ENCODE measurements around the gene CNNM3. TPM values are rescaled to one million over a fixed set of nuclear protein-coding genes. Genes with fewer than 3 reads are reported as not detected.

The CNNM3 gene
- 15.1 TPM for polyA plus RNA-seq (2013, experiment 1 of 2)
- 13.8 TPM for polyA plus RNA-seq (2013, experiment 2 of 2)

DNA sequence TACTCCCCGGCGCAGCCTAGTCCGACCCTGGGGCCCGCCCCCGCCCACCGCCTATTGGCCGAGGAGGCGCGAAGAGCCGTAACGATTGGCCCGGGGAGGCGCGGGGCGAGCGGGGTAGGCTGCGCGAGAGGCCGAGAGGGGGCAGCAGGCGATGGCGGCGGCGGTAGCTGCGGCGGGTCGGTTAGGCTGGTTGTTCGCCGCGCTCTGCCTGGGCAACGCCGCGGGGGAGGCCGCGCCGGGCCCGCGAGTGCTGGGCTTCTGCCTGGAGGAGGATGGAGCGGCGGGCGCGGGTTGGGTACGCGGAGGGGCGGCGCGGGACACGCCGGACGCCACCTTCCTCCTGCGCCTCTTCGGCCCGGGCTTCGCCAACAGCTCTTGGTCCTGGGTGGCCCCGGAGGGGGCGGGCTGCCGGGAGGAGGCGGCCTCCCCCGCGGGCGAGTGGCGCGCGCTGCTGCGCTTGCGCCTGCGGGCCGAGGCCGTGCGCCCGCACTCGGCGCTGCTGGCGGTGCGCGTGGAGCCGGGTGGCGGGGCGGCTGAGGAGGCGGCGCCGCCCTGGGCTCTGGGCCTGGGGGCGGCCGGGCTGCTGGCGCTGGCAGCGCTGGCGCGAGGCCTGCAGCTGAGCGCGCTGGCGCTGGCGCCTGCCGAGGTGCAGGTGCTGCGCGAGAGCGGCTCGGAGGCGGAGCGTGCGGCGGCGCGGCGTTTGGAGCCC lies at the start of gene CNNM3:
CNNM3 (plus strand) TSS at position 142 of the 709 bp plus-strand sequence; CDS start at position 152, 10 bp downstream.
- Histone ChIP-seq H3K9ac (ENCODE audit: low read depth, low read length) (peak within 1 kb of the TSS; percentile 81), H3K27ac (ENCODE audit: low read depth, low read length) (peak within 1 kb of the TSS; percentile 84), H3K27me3 (ENCODE audit: insufficient read depth, low read length) (no peaks in the 10 kb centered on the region; the same call in 1 of the 2 replicates), H3K9me3 (ENCODE audit: insufficient read depth, low read depth, low read length) (no peaks in the 10 kb centered on the region), H3K36me3 (ENCODE audit: insufficient read depth, low read length) (peaks cover 18% of the 10 kb centered on the region), H3K4me1 (ENCODE audit: insufficient read depth, low read length) (peaks cover 17% of the 10 kb centered on the region; the same call in 1 of the 2 replicates), H3K4me3 (ENCODE audit: low read length) (peak within 1 kb of the TSS; percentile 64)
- under 1% methylated on average over 103 of the region's 103 CpGs for WGBS

- Histone ChIP-seq H3K4me1 (ENCODE audit: insufficient read depth, low read length) (peaks cover 18% of the 10 kb centered on the region), H3K9ac (ENCODE audit: low read depth, low read length) (no peak overlapping the region), H3K9me3 (ENCODE audit: insufficient read depth, low read depth, low read length) (no peaks in the 10 kb centered on the region), H3K4me3 (ENCODE audit: low read length) (no peak overlapping the region), H3K27ac (ENCODE audit: low read depth, low read length) (no peak overlapping the region), H3K27me3 (ENCODE audit: insufficient read depth, low read length) (no peaks in the 10 kb centered on the region), H3K36me3 (ENCODE audit: insufficient read depth, low read length) (no peaks in the 10 kb centered on the region)
- 92% methylated on average over 9 of the region's 9 CpGs for WGBS
Measured at GRCh38 chr2:96767135-96767871, 48.8 kb upstream of the CNNM3 start.

GRCh38 chr2:96768083-96768561 lies 47.9 kb upstream of the CNNM3 start:
- WGBS, result 89% methylated on average over 8 of the region's 8 CpGs
- Histone ChIP-seq H3K4me1 (ENCODE audit: insufficient read depth, low read length) (peaks cover 14% of the 10 kb centered on the region), H3K36me3 (ENCODE audit: insufficient read depth, low read length) (no peaks in the 10 kb centered on the region), H3K27me3 (ENCODE audit: insufficient read depth, low read length) (no peaks in the 10 kb centered on the region), H3K9me3 (ENCODE audit: insufficient read depth, low read depth, low read length) (no peaks in the 10 kb centered on the region), H3K4me3 (ENCODE audit: low read length) (no peak overlapping the region), H3K27ac (ENCODE audit: low read depth, low read length) (no peak overlapping the region), H3K9ac (ENCODE audit: low read depth, low read length) (no peak overlapping the region)

DNA sequence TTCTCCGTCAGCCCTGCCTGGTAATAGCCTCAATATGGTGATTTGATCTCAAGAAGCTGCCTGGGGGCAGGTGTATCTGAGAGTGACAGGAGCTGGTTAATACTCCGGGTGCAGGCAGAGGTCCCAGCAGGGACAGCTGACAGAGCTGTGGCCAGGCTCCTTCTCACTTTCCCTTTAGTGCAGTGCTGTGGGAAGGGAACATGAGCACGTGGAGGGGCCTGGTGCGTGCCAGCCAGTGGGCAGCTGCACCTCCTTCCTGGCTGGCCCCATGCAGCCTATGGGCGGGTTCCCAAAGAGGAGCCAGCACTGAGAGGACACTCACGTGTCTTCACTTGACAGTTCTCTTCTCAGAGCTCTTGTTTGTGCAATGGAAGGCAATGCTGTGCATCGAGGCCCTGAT lies 46.3 kb upstream of the CNNM3 start:
- Histone ChIP-seq H3K9me3 (ENCODE audit: insufficient read depth, low read depth, low read length) (no peaks in the 10 kb centered on the region), H3K4me1 (ENCODE audit: insufficient read depth, low read length) (no peaks in the 10 kb centered on the region), H3K9ac (ENCODE audit: low read depth, low read length) (no peak overlapping the region), H3K4me3 (ENCODE audit: low read length) (no peak overlapping the region), H3K27ac (ENCODE audit: low read depth, low read length) (no peak overlapping the region), H3K27me3 (ENCODE audit: insufficient read depth, low read length) (no peaks in the 10 kb centered on the region), H3K36me3 (ENCODE audit: insufficient read depth, low read length) (no peaks in the 10 kb centered on the region)
- WGBS, result 87% methylated on average over 7 of the region's 7 CpGs

DNA sequence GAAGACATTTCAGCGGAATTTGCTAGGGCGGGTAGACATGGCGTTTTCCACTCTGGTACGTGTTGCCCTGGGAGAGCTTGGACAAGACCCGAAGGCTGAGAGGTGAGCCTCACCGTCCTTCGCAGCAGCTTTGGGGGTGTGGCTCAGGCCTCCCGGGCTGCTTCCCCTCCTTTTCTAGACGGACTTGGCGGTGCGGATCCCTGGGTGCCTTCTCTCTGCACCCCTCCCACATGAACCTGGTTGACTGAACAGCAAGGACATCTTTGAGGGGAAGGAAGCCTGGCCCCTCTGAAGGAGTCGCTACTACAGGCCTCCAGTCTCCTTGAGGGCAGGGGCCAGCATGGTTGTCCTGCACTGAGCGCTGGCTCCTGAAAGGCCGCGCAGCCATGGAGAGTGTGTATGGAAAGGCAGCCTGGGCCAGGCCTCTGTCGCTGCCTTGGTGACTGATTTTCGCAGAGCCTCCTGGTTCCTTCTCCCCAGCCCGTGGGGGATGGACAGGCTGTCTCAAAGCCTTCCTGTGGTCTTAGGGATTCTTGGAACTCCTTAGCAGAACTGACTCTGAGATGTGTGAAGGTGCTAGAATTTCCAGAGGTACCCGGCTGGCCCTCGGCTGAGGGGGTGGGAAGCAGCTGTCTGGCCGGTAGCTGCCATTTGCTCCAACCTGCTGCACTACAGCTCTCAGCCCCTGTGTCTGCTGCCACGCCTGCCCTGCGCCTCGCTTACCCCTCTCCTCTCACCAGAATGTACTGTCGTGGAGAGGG lies 45.4 kb upstream of the CNNM3 start:
- no peak overlapping the region for H3K27ac ChIP-seq (ENCODE audit: low read depth, low read length)
- H3K4me1 ChIP-seq (ENCODE audit: insufficient read depth, low read length), result no peaks in the 10 kb centered on the region
- no peaks in the 10 kb centered on the region for H3K9me3 ChIP-seq (ENCODE audit: insufficient read depth, low read depth, low read length)
- H3K4me3 ChIP-seq (ENCODE audit: low read length), result no peak overlapping the region
- WGBS, result 89% methylated on average over 25 of the region's 25 CpGs
- H3K27me3 ChIP-seq (ENCODE audit: insufficient read depth, low read length), result no peaks in the 10 kb centered on the region
- 0 out of 2 replicates have a peak overlapping the region, but pooled peaks have one; percentile 31 for H3K9ac ChIP-seq (ENCODE audit: low read depth, low read length)
- no peaks in the 10 kb centered on the region for H3K36me3 ChIP-seq (ENCODE audit: insufficient read depth, low read length)

DNA sequence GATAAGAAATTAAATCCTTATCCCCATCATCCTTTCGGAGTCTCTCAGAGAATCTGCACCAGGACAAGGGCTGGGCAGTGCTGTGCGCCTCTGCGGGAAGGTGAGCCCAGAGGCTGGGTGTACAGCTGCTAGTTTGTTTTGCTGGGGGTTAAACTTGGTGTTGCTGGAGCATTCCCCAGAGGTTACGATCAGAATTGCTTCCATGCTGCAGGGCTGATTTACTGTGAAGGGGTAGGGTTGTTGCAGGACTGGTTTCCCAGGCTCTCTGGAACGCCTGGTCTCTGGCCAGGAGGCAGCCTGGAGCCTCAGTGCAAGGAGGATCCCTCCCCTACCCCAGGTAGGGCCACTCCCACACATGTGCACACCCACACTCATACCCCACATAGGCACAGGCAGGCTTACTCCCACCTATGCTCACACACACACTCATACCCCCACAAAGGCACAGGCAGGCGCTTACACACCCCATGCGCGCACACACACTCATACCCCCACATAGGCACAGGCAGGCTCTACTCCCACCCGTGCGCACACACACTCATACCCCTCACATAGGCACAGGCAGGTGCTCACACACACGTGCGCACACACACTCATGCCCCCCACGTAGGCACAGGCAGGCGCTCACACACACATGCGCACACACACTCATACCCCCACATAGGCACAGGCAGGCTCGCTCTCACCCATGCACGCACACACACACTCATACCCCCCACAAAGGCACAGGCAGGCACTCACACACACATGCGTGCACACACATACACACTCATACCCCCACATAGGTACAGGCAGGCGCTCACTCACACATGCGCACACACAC lies 44.1 kb upstream of the CNNM3 start:
- H3K9ac ChIP-seq (ENCODE audit: low read depth, low read length), result no peak overlapping the region
- WGBS, result 96% methylated on average over 20 of the region's 20 CpGs
- H3K4me1 ChIP-seq (ENCODE audit: insufficient read depth, low read length), result no peaks in the 10 kb centered on the region
- no peak overlapping the region for H3K4me3 ChIP-seq (ENCODE audit: low read length)
- H3K9me3 ChIP-seq (ENCODE audit: insufficient read depth, low read depth, low read length), result no peaks in the 10 kb centered on the region
- H3K27me3 ChIP-seq (ENCODE audit: insufficient read depth, low read length), result no peaks in the 10 kb centered on the region
- H3K36me3 ChIP-seq (ENCODE audit: insufficient read depth, low read length), result no peaks in the 10 kb centered on the region
- H3K27ac ChIP-seq (ENCODE audit: low read depth, low read length), result no peak overlapping the region

- H3K9me3 ChIP-seq (ENCODE audit: insufficient read depth, low read depth, low read length), result no peaks in the 10 kb centered on the region
- H3K27me3 ChIP-seq (ENCODE audit: insufficient read depth, low read length), result no peaks in the 10 kb centered on the region
- H3K36me3 ChIP-seq (ENCODE audit: insufficient read depth, low read length), result no peaks in the 10 kb centered on the region
- H3K4me3 ChIP-seq (ENCODE audit: low read length), result no peak overlapping the region
- no peak overlapping the region for H3K9ac ChIP-seq (ENCODE audit: low read depth, low read length)
- H3K4me1 ChIP-seq (ENCODE audit: insufficient read depth, low read length), result no peaks in the 10 kb centered on the region
- H3K27ac ChIP-seq (ENCODE audit: low read depth, low read length), result no peak overlapping the region
- 96% methylated on average over 11 of the region's 12 CpGs for WGBS
Measured at GRCh38 chr2:96772903-96773671, 43.0 kb upstream of the CNNM3 start.

- H3K27ac ChIP-seq (ENCODE audit: low read depth, low read length), result no peak overlapping the region
- no peaks in the 10 kb centered on the region for H3K9me3 ChIP-seq (ENCODE audit: insufficient read depth, low read depth, low read length)
- whole genome bisulfite sequencing, result 82% methylated on average over 7 of the region's 7 CpGs
- H3K36me3 ChIP-seq (ENCODE audit: insufficient read depth, low read length), result no peaks in the 10 kb centered on the region
- no peaks in the 10 kb centered on the region for H3K27me3 ChIP-seq (ENCODE audit: insufficient read depth, low read length)
- no peaks in the 10 kb centered on the region for H3K4me1 ChIP-seq (ENCODE audit: insufficient read depth, low read length)
- H3K9ac ChIP-seq (ENCODE audit: low read depth, low read length), result no peak overlapping the region
- H3K4me3 ChIP-seq (ENCODE audit: low read length), result no peak overlapping the region
Measured at GRCh38 chr2:96773922-96774321, 42.1 kb upstream of the CNNM3 start.

- Histone ChIP-seq H3K4me1 (ENCODE audit: insufficient read depth, low read length) (no peaks in the 10 kb centered on the region), H3K9ac (ENCODE audit: low read depth, low read length) (no peak overlapping the region), H3K27ac (ENCODE audit: low read depth, low read length) (no peak overlapping the region), H3K4me3 (ENCODE audit: low read length) (no peak overlapping the region), H3K36me3 (ENCODE audit: insufficient read depth, low read length) (no peaks in the 10 kb centered on the region), H3K27me3 (ENCODE audit: insufficient read depth, low read length) (no peaks in the 10 kb centered on the region), H3K9me3 (ENCODE audit: insufficient read depth, low read depth, low read length) (no peaks in the 10 kb centered on the region)
- 48% methylated on average over 1 of the region's 1 CpG for WGBS
Measured at GRCh38 chr2:96775160-96775559, 40.9 kb upstream of the CNNM3 start.

- Histone ChIP-seq H3K27ac (ENCODE audit: low read depth, low read length) (no peak overlapping the region), H3K4me3 (ENCODE audit: low read length) (no peak overlapping the region), H3K9me3 (ENCODE audit: insufficient read depth, low read depth, low read length) (no peaks in the 10 kb centered on the region), H3K36me3 (ENCODE audit: insufficient read depth, low read length) (no peaks in the 10 kb centered on the region), H3K4me1 (ENCODE audit: insufficient read depth, low read length) (no peaks in the 10 kb centered on the region), H3K27me3 (ENCODE audit: insufficient read depth, low read length) (no peaks in the 10 kb centered on the region), H3K9ac (ENCODE audit: low read depth, low read length) (no peak overlapping the region)
- 86% methylated on average over 4 of the region's 4 CpGs for WGBS
Measured at GRCh38 chr2:96783388-96783787, 32.7 kb upstream of the CNNM3 start.

All from HUES64 (cell line).